Lower leg skin (tissue), 3 donors: ENCODE data around the gene EBF4.

Experiments
- POLR2A ChIP-seq, 2 donors: fragments of 450-650 bp; IDR thresholded peaks; one replicate each; pipeline ENCODE4 v1.6.1; 2016 to 2017; ENCODE audit warnings: antibody characterized with exemption in 2 of 2, mild to moderate bottlenecking in 1 of 2, moderate library complexity in 1 of 2
- TF ChIP-seq, protein P1 (sequence below), 3 donors: fragments of 450-650 bp; IDR thresholded peaks; one replicate each; pipeline ENCODE4 v1.5.1; 2016; ENCODE audit warnings: antibody characterized with exemption in 3 of 3, mild to moderate bottlenecking in 3 of 3, moderate library complexity in 2 of 3

DNA sequence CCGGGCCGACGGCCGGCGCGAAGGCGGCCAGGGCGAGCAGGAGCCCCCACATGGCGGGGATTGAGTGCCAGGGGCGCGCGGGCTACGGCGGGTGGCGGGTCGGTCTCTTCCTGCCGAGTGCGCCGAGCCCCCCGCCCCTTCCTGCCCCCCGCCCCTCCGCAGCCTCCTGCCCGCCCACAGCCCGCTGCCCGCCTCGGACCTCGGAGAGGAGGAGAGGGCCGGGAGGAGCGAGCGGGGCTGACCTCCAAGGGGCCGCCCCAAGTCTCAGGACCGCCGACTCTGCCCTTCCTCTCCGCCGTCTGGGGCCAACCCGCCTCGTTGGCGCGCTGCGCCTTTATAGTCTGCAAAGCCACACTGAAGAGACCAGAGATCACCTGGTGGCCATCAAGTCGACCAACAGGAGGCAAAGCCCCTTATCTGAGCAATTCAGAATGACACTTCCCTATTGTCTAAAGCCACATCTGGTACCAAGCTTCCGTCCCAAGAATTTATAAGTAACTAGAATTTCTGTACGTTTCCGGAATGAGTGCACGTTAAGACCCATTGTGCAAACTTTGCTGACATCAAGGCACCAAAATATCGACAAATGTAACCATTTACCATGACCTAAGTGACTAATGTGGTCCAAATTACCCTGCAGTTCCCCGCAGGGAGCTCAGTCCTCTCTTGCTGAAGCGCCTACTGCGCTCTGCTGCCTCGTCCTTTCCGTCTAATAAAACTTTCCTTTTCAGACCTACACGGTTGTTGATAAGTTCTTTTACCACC lies 108.1 kb downstream of the EBF4 start, which contains the start of gene CPXM1:
- TF ChIP-seq, protein P1, sequence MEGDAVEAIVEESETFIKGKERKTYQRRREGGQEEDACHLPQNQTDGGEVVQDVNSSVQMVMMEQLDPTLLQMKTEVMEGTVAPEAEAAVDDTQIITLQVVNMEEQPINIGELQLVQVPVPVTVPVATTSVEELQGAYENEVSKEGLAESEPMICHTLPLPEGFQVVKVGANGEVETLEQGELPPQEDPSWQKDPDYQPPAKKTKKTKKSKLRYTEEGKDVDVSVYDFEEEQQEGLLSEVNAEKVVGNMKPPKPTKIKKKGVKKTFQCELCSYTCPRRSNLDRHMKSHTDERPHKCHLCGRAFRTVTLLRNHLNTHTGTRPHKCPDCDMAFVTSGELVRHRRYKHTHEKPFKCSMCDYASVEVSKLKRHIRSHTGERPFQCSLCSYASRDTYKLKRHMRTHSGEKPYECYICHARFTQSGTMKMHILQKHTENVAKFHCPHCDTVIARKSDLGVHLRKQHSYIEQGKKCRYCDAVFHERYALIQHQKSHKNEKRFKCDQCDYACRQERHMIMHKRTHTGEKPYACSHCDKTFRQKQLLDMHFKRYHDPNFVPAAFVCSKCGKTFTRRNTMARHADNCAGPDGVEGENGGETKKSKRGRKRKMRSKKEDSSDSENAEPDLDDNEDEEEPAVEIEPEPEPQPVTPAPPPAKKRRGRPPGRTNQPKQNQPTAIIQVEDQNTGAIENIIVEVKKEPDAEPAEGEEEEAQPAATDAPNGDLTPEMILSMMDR (IDR thresholded peaks at IDR 0.05), result no peak
- TF ChIP-seq POLR2A (IDR thresholded peaks at IDR 0.05), result no peak
